GM18951 (cell line): ENCODE measurements around the gene ZNF830.
"Not testable (repeated sequence)": the region's sequence is repeated elsewhere in the genome, so short reads cannot be mapped to it uniquely, and the experiment has no call there.

Experiments used
- POLR2A ChIP-seq: IDR thresholded peaks from 4 replicates; pipeline ENCODE4 v1.6.1; 2011; ENCODE audit warnings: mild to moderate bottlenecking; ENCODE audit not compliant: insufficient read length, insufficient read depth; ENCODE audit errors: extremely low read depth
- in situ Hi-C: fragments of 300-500 bp; cut with MboI; formaldehyde crosslinking; loops from one replicate; pipeline ENCODE4 v1.12.0; 2022; ENCODE audit warnings: low sequenced_read_pairs, mixed read lengths, inconsistent platforms; ENCODE audit not compliant: unreplicated experiment

ZNF830 gene

GRCh38 chr17:34998205-34998604 is 36.9 kb downstream of the ZNF830 start:
- no peak for TF ChIP-seq POLR2A
- in situ Hi-C loops = no loop called here

DNA sequence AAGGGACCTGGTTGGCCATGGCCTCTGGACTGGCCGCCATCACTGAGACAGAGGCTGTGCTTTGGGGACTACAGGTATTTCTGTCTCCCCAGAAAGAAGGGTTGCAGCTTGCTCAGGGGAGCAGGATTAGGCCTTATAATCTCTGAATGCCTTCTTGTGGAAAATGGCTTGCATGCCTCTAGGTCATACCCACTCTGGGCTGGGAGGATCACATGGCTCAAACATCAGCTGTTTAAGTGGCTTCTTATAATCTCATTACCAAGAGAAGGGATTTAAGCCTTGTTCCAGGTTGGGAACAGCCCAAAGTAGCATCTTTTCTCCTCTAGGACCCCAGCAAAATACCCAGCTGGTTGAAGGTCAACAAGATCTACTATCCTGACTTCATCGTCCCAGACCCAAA is 38.1 kb downstream of the ZNF830 start:
- TF ChIP-seq POLR2A = no peak
- in situ Hi-C loops = no loop called here

GRCh38 chr17:35000965-35001364 is 39.6 kb downstream of the ZNF830 start:
- in situ Hi-C loops = not testable (repeated sequence)

DNA sequence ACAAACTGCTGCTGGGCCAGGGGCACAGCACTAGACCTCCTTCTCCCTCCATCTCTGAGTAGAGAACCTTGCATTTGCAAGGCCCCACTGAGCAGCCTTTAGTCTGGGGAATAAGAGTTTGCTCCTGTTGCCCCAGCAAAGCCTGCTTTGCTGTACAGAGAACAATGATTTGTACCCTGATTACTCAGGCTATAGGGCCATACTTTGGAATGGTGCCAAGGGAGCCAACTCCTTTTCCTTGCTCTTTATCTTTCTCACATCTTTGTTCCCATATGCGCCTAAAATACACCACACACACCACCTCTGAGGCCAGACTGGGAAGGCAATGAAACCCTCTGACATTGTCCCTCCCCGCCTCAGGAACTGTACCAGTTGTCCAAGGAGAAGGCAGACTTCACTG is 40.2 kb downstream of the ZNF830 start:
- in situ Hi-C loops = no loop called here
- TF ChIP-seq POLR2A = no peak

- in situ Hi-C loops = no loop called here
- no peak for TF ChIP-seq POLR2A
Measured at GRCh38 chr17:35002876-35003551, 41.7 kb downstream of the ZNF830 start.

DNA sequence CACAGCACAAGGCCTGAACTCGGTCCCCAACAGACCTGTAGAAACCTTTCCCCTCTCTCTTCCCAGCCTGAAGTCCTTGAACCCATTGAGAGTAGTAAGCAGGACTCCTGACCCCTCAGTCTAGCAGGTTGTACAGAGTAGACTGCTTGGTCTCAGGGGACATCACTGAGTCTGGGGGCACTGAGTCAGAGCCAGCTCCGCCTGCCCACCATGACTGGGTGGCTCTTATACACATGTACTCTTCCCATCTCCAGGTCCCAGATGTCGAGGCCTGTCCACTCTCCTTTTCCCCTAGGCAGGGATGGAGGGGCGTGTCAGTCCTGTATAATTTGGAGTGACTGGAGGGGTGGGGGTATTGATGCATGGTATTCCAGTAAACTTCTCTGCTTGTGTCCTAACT is 42.4 kb downstream of the ZNF830 start:
- TF ChIP-seq POLR2A = no peak
- in situ Hi-C loops = no loop called here

- in situ Hi-C loops = no loop called here
- TF ChIP-seq POLR2A = no peak
Measured at GRCh38 chr17:35006345-35006744, 45.0 kb downstream of the ZNF830 start.

- TF ChIP-seq POLR2A = no peak
- in situ Hi-C loops = no loop called here
Measured at GRCh38 chr17:35006961-35007360, 45.6 kb downstream of the ZNF830 start.

DNA sequence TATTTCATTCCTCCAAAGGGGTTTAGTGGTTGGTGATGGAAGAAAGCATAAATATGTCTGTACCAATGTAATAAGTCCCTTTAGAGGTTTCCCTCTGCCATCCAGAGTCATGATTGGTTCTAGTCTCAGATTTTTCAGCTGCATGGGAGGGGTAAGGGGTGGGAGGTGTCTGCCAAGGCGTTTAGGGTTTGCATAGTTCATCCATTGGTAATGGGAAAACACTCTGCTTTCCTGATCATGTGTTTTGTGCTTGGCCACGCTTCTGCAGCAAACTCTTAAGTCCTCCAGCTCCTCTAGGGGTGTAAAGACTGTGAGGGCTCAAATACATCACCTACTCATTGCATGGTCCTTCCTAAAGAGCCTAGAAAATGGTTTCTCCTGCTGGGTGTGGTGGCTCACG is 48.8 kb downstream of the ZNF830 start:
- no peak for TF ChIP-seq POLR2A
- in situ Hi-C loops = loop anchor here (10.0 kb wide), 1 partner anchor 85 kb away; no protein-coding TSS in a partner anchor

DNA sequence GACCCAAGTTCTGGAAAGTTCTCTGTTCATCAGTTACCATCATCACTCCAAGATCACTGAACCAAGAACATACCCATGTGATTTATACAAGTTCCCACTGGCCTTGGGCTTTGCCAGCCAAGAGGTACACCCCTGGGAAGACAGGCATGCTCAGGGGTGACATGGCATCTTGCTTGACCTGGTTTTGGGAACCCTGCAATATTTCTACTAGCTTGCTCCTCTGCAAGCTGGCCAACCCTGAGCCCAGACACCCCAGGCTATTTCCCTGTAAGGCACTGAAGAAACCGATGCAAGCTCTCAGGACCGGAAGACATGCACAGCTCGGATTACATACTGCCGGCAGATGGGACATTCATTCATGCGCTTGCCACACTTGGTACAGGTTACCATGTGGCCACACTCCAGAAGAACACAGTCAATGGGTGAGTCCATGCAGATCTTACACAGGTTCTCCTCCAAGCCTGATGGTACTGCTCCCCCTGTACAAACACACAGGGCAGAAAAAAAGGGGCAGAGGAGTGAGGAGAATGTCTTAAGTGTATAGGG is 50.4 kb downstream of the ZNF830 start:
- no peak for TF ChIP-seq POLR2A
- in situ Hi-C loops = loop anchor here (10.0 kb wide), 1 partner anchor 83 kb away; no protein-coding TSS in a partner anchor
